ENCODE data around the gene DDC.

GRCh38 chr7:50605059-50605458, 39.9 kb upstream of the DDC start:
- TF ChIP-seq CTCF (IDR thresholded peaks at IDR 0.05; ENCODE audit: insufficient read depth, low read length, poor library complexity, severe bottlenecking) (no peak), EZH2phosphoT487 (conservative IDR thresholded peaks at IDR 0.05; ENCODE audit: low read length) (no peak)
